Adrenal gland (tissue), 12 donors: ENCODE measurements around the gene TSPEAR. TPM values are rescaled to one million over a fixed set of nuclear protein-coding genes. Genes with fewer than 3 reads are reported as not detected.
"Not testable (repeated sequence)": the region's sequence is repeated elsewhere in the genome, so short reads cannot be mapped to it uniquely, and the experiment has no call there.

Experiments
- DNase-seq, 7 donors: peaks; one replicate each; pipeline ENCODE4 v3.0.0-alpha.2; 2019 to 2020
- H3K27ac ChIP-seq, 5 donors: fragments of 200-600 bp; sonication (generic) in 4 of 5; 1 replicate in 3 of 5; 2 replicates in 2 of 5; pipeline versions ENCODE4 v1.5.1 to v1.8.0; 2016 to 2020; ENCODE audit warnings: mild to moderate bottlenecking in 1 of 5
- H3K27me3 ChIP-seq: fragments of 200-600 bp; 2 replicates; pipeline ENCODE4 v1.8.0; 2021
- H3K36me3 ChIP-seq, 2 donors: fragments of 200-600 bp; replicated peaks in 1 of 2; 1 replicate in 1 of 2; 2 replicates in 1 of 2; pipeline versions ENCODE4 v1.5.1 to v1.8.0; 2018 to 2022
- H3K4me1 ChIP-seq, 2 donors: fragments of 200-600 bp; replicated peaks in 1 of 2; 1 replicate in 1 of 2; 2 replicates in 1 of 2; pipeline versions ENCODE4 v1.5.1 to v1.8.0; 2018 to 2021
- H3K4me3 ChIP-seq, 4 donors: fragments of 200-600 bp; sonication (generic) in 3 of 4; one replicate each; pipeline ENCODE4 v1.5.1; 2016 to 2018
- H3K9me3 ChIP-seq, 3 donors: fragments of 200-600 bp; sonication (generic) in 1 of 3; replicated peaks in 1 of 3; 1 replicate in 2 of 3; 2 replicates in 1 of 3; pipeline versions ENCODE4 v1.5.1 to v1.8.0; 2016 to 2021
- POLR2A ChIP-seq, 2 donors: fragments of 450-650 bp; IDR thresholded peaks; one replicate each; pipeline ENCODE4 v1.6.1; 2017; ENCODE audit warnings: antibody characterized with exemption in 2 of 2, mild to moderate bottlenecking in 2 of 2, moderate library complexity in 1 of 2
- WGBS, 4 donors: extraction: QIAGEN DNeasy Blood & Tissue Kit in 2 of 4; methylation state at CpG; one replicate each; pipeline versions ENCODE4 v1.1.5 to v1.1.7; 2013 to 2017; 5-methylcytosine and 5-hydroxymethylcytosine counted together
- intact Hi-C, 2 donors: fragments of 100-400 bp; cut with DNase I; formaldehyde crosslinking; loops; one replicate each; pipeline versions ENCODE4 v1.14.1 to v1.15.0; 2022 to 2023
- polyA plus RNA-seq, 3 donors: library from polyadenylated mRNA; stranded (reverse); fragments of 200-250 nt in 2 of 3; fragments of 350-450 nt in 1 of 3; fragmentation: Illumina TruSeq in 1 of 3; extraction: RNeasy Lipid Tissue Mini Kit (QIAGEN cat#74804) in 1 of 3; gene quantifications; one replicate each; pipeline ENCODE4 v1.2.3, GENCODE V29; 2013 to 2014
- total RNA-seq, 9 donors: library from RNA; depleted of rRNA in 4 of 9; stranded (reverse); fragments of >200 nt in 4 of 9; fragments of 120-200 nt in 1 of 9; fragmentation: NEBNext Ultra II Directional in 1 of 9; extraction: Animal tissue kit (Norgen Biotek cat#: 25700) in 1 of 9; gene quantifications; one replicate each; pipeline versions ENCODE4 v1.1.0 to v1.2.4, GENCODE V29; 2013 to 2023
- TF ChIP-seq, protein P1 (sequence below), 6 experiments: fragments of 450-650 bp in 4 of 6; fragments of 200-600 bp in 2 of 6; sonication (generic) in 1 of 6; IDR thresholded peaks; 1 replicate in 5 of 6; 2 replicates in 1 of 6; pipeline versions ENCODE4 v1.5.1 to v1.8.0; 2016 to 2021; ENCODE audit warnings: antibody characterized with exemption in 6 of 6, mild to moderate bottlenecking in 2 of 6, moderate library complexity in 1 of 6
- donor health status: healthy with polysubstance abuse.
- donor health status: Bipolar disorder and iron deficiency.
- donor health status: DM: yes; HTN: yes; CAD: no.
- donor health status: DM: no; HTN: no; CAD: no.
- donor health status: DM: no; HTN: no; CAD: no.
- donor health status: DM: yes; HTN: yes; CAD: no.

The TSPEAR gene
- total and polyA plus RNA-seq, 12 donors: not detected

DNA sequence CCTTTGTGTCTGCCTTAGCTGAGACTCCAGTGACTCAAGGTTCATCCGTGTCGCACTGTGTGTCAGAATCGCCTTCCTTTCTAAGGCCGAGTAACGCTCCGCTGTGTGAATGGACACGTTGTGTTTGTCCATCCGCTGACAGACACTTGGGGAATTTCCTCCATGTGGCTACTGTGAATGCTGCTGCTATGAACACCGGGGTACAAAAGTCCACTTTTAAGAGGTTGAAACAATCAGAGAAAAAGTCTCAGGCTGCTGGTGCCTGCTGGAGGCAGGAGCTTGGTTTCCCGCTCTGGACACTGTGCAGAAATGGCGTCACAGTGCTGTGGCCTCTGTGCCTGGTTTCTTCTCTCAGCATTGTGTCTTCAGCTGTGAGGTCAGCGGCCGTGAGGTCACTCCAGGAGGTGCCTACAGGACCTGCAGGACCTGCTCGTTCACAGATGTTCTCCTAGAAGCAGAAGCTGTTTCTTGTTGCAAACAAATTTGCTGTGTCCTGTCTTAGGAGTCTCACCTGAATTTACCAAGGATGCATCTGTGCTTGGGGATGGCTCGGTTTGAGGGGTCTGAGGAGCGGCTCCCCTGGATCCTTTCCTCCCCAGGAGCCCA lies 205.6 kb downstream of the TSPEAR start:
- DNase-seq: no peak
- TF ChIP-seq, protein P1, sequence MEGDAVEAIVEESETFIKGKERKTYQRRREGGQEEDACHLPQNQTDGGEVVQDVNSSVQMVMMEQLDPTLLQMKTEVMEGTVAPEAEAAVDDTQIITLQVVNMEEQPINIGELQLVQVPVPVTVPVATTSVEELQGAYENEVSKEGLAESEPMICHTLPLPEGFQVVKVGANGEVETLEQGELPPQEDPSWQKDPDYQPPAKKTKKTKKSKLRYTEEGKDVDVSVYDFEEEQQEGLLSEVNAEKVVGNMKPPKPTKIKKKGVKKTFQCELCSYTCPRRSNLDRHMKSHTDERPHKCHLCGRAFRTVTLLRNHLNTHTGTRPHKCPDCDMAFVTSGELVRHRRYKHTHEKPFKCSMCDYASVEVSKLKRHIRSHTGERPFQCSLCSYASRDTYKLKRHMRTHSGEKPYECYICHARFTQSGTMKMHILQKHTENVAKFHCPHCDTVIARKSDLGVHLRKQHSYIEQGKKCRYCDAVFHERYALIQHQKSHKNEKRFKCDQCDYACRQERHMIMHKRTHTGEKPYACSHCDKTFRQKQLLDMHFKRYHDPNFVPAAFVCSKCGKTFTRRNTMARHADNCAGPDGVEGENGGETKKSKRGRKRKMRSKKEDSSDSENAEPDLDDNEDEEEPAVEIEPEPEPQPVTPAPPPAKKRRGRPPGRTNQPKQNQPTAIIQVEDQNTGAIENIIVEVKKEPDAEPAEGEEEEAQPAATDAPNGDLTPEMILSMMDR (IDR thresholded peaks at IDR 0.05): no peak
- no peak for TF ChIP-seq POLR2A (IDR thresholded peaks at IDR 0.05)
- WGBS, 4 donors: 76 to 83% (median 77%) methylated on average over 10 to 16 of the region's 16 CpGs
- H3K27ac ChIP-seq: no peak overlapping the region
- intact Hi-C loops: no loop called here
- H3K36me3 ChIP-seq: no peaks in the 10 kb centered on the region
- no peaks in the 10 kb centered on the region for H3K9me3 ChIP-seq
- no peaks in the 10 kb centered on the region for H3K4me1 ChIP-seq
- H3K4me3 ChIP-seq: no peak overlapping the region
- peaks cover 8% of the 10 kb centered on the region for H3K27me3 ChIP-seq

DNA sequence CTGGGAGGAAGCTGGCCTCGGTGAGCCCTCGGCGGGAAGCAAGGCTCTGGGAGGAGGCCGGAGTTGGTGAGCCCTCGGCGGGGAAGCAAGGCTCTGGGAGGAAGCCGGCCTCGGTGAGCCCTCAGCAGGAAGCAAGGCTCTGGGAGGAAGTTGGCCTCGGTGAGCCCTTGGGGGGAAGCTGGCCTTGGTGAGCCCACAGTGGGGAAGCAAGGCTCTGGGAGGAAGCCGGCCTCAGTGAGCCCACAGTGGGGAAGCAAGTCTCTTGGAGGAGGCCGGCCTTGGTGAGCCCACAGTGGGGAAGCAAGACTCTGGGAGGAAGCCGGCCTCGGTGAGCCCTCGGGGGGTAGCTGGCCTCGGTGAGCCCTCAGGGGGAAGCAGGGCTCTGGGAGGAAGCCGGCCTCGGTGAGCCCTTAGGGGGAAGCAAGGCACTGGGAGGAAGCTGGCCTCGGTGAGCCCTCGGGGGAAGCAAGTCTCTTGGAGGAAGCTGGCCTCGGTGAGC lies 207.4 kb downstream of the TSPEAR start:
- H3K27ac ChIP-seq: no peak overlapping the region
- WGBS, 4 donors: 52 to 67% (median 59%) methylated on average over 13 to 20 of the region's 20 CpGs
- TF ChIP-seq, protein P1 (IDR thresholded peaks at IDR 0.05): no peak
- TF ChIP-seq POLR2A (IDR thresholded peaks at IDR 0.05): no peak
- H3K36me3 ChIP-seq: no peaks in the 10 kb centered on the region
- no peaks in the 10 kb centered on the region for H3K4me1 ChIP-seq
- H3K4me3 ChIP-seq: no peak overlapping the region
- intact Hi-C loops: no loop called here
- H3K27me3 ChIP-seq: peaks cover 4% of the 10 kb centered on the region
- peak in 1 of 7 donors; percentile 4 for DNase-seq
- H3K9me3 ChIP-seq: no peaks in the 10 kb centered on the region

DNA sequence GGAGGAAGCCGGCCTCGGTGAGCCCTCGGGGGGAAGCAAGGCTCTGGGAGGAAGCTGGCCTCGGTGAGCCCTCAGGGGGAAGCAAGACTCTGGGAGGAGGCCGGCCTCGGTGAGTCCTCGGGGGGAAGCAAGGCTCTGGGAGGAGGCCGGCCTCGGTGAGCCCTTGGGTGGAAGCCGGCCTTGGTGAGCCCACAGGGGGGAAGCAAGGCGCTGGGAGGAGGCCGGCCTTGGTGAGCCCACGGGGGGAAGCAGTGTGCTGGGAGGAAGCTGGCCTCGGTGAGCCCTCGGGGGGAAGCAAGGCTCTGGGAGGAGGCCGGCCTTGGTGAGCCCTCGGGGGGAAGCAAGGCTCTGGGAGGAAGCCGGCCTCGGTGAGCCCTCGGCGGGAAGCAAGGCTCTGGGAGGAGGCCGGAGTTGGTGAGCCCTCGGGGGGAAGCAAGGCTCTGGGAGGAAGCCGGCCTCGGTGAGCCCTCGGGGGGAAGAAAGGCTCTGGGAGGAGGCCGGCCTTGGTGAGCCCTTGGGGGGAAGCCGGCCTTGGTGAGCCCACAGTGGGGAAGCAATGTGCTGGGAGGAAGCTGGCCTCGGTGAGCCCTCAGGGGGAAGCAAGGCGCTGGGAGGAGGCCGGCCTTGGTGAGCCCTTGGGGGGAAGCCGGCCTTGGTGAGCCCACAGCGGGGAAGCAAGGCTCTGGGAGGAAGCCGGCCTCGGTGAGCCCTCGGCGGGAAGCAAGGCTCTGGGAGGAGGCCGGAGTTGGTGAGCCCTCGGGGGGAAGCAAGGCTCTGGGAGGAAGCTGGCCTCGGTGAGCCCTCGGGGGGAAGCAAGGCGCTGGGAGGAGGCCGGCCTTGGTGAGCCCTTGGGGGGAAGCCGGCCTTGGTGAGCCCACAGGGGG lies 208.1 kb downstream of the TSPEAR start:
- H3K9me3 ChIP-seq, DNase-seq, H3K27ac ChIP-seq, H3K27me3 ChIP-seq, H3K36me3 ChIP-seq, intact Hi-C loops, H3K4me1 ChIP-seq, H3K4me3 ChIP-seq: not testable (repeated sequence)
- 47 to 65% (median 52%) methylated on average over 31 to 44 of the region's 44 CpGs for WGBS, 4 donors

DNA sequence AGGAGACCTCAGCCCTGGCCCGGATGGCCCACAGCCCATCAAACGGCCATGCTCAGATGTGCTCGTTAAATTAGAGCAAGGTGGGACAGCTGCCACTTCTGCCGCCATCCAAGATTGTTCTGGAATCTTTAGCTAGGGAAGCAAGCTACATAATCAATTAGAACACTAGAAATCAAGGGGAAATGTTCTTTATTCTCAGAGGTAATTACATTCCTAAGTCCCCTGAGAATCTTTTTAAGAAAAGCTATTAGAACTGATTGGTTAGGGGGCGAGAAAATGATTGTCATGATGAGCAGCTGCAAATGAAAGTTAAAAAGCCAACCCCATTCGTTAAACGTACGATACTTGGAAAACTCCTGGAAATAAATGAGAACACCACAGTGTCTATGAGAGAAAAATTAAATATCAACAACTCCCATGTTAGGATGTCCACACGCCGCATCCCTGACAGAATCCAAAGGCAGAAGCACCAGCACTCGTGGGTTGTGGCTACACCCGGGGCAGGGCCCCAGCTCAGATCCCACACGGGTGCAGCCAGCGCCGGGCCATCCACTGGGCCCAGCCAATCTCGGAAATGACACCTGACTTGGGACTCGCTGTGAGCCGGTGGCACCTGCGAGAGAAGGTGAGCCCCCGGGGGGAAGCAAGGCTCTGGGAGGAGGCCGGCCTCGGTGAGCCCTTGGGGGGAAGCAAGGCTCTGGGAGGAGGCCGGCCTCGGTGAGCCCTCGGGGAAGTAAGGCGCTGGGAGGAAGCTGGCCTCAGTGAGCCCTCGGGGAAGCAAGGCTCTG lies 209.0 kb downstream of the TSPEAR start:
- 83 to 88% (median 86%) methylated on average over 20 to 27 of the region's 27 CpGs for WGBS, 4 donors
- H3K4me3 ChIP-seq: no peak overlapping the region
- intact Hi-C loops: no loop called here
- no peak overlapping the region for H3K27ac ChIP-seq
- TF ChIP-seq, protein P1 (IDR thresholded peaks at IDR 0.05): no peak
- TF ChIP-seq POLR2A (IDR thresholded peaks at IDR 0.05): no peak
- H3K27me3 ChIP-seq: peaks cover 7% of the 10 kb centered on the region
- no peaks in the 10 kb centered on the region for H3K9me3 ChIP-seq
- DNase-seq: no peak
- H3K36me3 ChIP-seq: no peaks in the 10 kb centered on the region
- no peaks in the 10 kb centered on the region for H3K4me1 ChIP-seq
